ENCODE data around the gene GNB1.

The GNB1 gene

DNA sequence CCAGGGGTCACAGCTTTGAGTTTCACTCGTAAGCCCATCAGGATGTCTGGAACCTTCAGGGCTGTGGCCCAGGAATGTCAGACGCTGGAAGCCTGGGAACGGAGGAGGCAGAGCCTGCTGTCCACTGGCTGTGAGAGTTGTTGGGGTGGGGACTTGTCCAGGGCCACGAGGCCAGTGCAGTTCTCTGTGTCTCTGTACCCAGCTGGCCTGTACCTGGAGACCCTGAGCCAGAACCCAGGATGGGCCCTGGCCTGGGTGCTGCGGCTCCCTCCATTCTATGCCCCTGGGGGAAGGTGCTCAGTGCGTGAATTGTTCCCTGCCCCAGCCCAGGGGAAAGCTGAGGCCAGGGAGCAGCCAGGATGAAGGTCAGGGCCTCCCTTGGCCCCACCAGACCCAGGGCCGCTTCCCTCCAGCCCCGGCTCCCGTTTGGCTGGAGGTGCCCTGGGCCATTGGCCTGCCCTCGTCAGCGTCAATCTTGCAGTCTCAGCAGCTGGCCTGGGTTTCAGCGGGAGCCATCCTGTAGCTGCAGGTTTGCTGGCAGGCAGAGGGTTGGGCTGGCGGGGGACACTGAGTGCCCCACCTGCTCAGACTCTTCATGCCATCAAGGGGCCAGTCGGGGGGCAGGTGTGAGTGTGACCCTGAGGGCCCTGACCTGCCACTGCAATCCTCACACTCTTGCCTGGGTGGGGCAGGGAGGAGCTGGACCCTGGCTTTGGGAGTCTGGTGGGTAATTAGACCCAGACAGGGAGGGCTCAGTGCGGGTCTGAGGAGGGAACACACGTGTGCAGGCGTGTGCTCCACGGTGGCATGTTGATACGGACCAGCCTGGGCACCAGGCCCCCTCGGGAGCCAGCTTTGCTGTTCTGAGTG is 23.4 kb upstream of the GNB1 start:
- no peak for DNase-seq (ENCODE audit: low read depth, low spot score)
- H3K27ac ChIP-seq = no peak overlapping the region
- no peak overlapping the region for H3K9ac ChIP-seq (ENCODE audit: insufficient read length)

DNA sequence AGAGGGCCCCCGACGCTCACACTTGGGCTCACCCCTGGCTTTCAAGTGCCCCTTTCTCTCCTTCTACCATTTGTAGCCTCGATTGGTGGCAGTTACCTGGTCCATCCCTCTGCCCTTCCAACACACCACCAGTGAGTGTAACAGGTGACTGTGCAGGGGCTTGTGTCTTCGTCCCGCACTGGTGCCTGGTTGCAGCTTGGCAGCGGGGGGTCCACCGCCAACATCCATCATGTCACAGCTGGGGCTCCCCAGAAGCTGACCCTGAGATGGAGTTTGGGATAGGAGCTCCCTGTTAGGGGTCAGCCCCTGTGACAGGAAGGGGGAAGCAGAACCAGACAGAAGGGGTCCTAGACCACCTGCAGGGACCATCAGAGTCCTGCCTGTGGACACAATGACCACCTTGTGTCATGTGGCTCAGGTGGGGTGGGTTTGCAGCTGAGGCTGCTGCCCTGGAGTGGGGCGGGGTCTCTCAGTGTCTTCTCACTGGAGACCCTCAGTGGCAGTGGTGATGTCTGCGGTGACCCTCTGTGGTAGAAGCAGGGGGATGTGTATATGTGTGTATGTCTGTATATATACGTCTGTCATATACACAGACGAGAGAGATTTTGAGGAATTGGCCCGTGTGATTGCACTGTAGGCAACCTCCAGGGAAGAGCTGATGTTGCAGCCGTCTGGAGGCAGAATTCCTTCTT is 20.6 kb upstream of the GNB1 start:
- H3K27ac ChIP-seq = no peak overlapping the region
- no peak overlapping the region for H3K4me3 ChIP-seq
- H3K9ac ChIP-seq (ENCODE audit: insufficient read length) = no peak overlapping the region
- TF ChIP-seq EZH2 (IDR thresholded peaks at IDR 0.05) (no peak), FOXP2 (optimal IDR thresholded peaks at IDR 0.05; ENCODE audit: control extremely low read depth, extremely low read length, insufficient read depth) (no peak), POLR2AphosphoS5 (IDR thresholded peaks at IDR 0.05; ENCODE audit: borderline replicate concordance, low read depth, low read length) (no peak)
- no peak for DNase-seq (ENCODE audit: low read depth, low spot score)
- no peaks in the 10 kb centered on the region for H3K36me3 ChIP-seq (ENCODE audit: insufficient read depth, low read length)
- H3K9me3 ChIP-seq (ENCODE audit: low read depth, low read length) = no peaks in the 10 kb centered on the region

More for the DNA sequence above, 23.4 kb upstream of the GNB1 start:
- TF ChIP-seq POLR2AphosphoS5 (IDR thresholded peaks at IDR 0.05; ENCODE audit: borderline replicate concordance, low read depth, low read length) = no peak
- no peak for TF ChIP-seq EZH2 (IDR thresholded peaks at IDR 0.05)
- Histone ChIP-seq H3K4me3 (no peak overlapping the region), H3K36me3 (ENCODE audit: insufficient read depth, low read length) (no peaks in the 10 kb centered on the region), H3K9me3 (ENCODE audit: low read depth, low read length) (no peaks in the 10 kb centered on the region)

DNA sequence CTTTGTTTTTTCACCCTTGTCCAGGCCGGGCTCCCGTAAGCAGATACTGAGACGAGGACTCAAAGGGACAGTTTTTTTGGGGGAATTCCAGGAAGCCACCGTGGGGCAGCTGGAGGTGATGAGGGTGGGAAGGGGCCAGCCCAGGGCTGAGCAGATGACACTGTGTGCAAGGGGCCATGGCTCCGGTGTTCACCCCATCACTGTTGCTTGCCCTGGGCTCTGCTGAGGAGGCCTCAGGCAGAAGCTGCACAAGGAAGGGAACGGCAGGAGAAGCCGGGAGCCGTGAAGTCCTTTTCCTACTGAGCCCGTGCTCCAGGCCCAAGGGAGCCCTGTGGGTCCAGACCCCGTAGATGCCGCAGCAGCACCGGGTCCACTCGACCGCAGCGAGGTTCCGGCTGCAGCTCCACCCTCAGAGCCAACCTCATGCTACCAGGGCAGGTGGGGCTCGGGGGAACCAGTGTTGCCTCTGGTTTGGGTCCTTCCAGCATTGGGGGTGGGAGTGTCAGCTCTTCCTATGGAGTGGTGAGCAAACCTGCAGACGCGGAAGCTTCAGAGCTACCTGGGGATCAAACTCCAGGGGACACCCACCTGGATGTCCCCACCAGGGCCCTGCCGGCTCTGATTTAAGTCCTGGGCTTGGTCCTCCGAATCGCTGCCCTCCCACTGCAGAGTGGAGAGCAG is 19.9 kb upstream of the GNB1 start:
- DNase-seq (ENCODE audit: low read depth, low spot score) = no peak
- H3K36me3 ChIP-seq (ENCODE audit: insufficient read depth, low read length) = no peaks in the 10 kb centered on the region
- H3K4me3 ChIP-seq = no peak overlapping the region
- H3K9me3 ChIP-seq (ENCODE audit: low read depth, low read length) = no peaks in the 10 kb centered on the region
- H3K9ac ChIP-seq (ENCODE audit: insufficient read length) = no peak overlapping the region
- 0 out of 2 replicates have a peak overlapping the region, but pooled peaks have one; percentile 6 for H3K27ac ChIP-seq
- no peak for TF ChIP-seq EZH2 (IDR thresholded peaks at IDR 0.05)
- TF ChIP-seq FOXP2 (optimal IDR thresholded peaks at IDR 0.05; ENCODE audit: control extremely low read depth, extremely low read length, insufficient read depth) = no peak
- TF ChIP-seq POLR2AphosphoS5 (IDR thresholded peaks at IDR 0.05; ENCODE audit: borderline replicate concordance, low read depth, low read length) = no peak

DNA sequence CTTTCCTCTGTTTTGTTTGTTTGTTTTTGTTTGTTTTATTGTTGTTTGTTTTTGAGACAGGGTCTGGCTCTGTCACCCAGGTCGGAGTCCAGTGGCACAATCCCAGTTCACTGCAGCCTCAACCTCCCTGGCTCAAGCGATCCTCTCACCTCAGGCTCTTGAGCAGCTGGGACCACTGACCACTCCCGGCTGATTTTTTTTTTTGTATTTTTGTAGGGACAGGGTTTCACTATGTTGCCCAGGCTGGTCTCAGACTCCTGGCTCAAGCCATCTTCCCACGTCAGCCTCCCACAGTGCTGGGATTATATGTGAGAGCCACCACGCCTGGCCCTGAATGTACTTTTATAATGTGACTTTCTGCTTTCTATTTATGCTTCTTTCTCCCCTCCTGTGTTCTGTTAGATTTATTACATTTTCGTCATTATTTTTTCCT is 19.2 kb upstream of the GNB1 start:
- Histone ChIP-seq H3K27ac (peak overlapping the region; percentile 62; the same call in 1 of the 2 replicates), H3K9me3 (ENCODE audit: low read depth, low read length) (no peaks in the 10 kb centered on the region), H3K36me3 (ENCODE audit: insufficient read depth, low read length) (no peaks in the 10 kb centered on the region), H3K4me3 (no peak overlapping the region), H3K9ac (ENCODE audit: insufficient read length) (no peak overlapping the region)
- TF ChIP-seq FOXP2 (optimal IDR thresholded peaks at IDR 0.05; ENCODE audit: control extremely low read depth, extremely low read length, insufficient read depth) (no peak), POLR2AphosphoS5 (IDR thresholded peaks at IDR 0.05; ENCODE audit: borderline replicate concordance, low read depth, low read length) (no peak), EZH2 (IDR thresholded peaks at IDR 0.05) (no peak)
- no peak for DNase-seq (ENCODE audit: low read depth, low spot score)

DNA sequence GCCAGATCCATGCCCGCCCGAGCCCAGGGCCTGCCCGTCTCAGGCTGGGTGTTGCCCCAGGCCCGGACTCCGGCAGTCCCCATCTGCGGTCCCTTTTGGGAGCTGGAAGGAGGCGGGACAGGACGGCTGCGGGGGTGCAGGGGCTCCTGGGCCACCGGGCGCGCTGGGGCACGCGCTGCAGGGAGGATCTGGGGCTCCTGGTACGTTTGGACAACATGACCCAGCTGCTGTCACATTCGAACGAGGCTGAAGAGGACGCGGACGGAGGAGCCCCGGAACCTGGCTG is 17.6 kb upstream of the GNB1 start:
- TF ChIP-seq EZH2 (IDR thresholded peaks at IDR 0.05) (no peak), POLR2AphosphoS5 (IDR thresholded peaks at IDR 0.05; ENCODE audit: borderline replicate concordance, low read depth, low read length) (no peak), FOXP2 (optimal IDR thresholded peaks at IDR 0.05; ENCODE audit: control extremely low read depth, extremely low read length, insufficient read depth) (no peak)
- DNase-seq (ENCODE audit: low read depth, low spot score) = no peak
- peak overlapping the region; percentile 81 for H3K9ac ChIP-seq (ENCODE audit: insufficient read length)
- H3K36me3 ChIP-seq (ENCODE audit: insufficient read depth, low read length) = no peaks in the 10 kb centered on the region
- H3K9me3 ChIP-seq (ENCODE audit: low read depth, low read length) = no peaks in the 10 kb centered on the region
- H3K27ac ChIP-seq = peak overlapping the region; percentile 52; the same call in 1 of the 2 replicates
- peak overlapping the region; percentile 83 for H3K4me3 ChIP-seq

DNA sequence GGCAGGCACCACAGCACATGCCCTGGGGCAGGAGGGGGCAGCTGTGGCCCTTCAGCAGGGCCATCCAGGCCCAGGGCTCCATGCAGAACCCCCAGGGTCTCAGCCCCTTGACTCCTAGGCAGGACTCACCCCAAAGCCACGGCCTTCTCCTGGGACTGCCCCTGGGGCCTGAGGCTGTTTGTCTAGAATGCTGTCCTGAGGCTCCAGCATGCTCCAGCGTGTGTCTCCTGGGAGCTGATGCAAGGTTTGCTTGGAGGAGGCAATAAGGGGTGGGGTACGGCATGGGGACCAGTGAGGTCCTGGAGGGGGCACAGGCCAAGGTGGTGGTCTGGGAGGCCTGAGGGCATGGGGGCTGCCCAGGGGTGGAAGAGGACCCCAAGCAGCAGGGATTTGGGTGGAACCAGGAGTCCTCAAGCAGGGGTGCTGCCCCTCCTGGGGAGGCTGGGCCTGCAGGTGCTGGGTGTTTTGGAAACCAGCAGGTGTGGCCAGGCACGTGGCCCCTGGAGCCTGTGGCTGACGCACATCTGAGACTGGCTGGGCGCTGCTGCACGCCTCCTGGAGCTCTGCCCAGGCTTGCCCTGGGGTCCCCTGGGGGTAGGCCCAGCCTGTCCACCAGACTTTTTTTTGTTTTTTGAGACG is 16.3 kb upstream of the GNB1 start:
- H3K9ac ChIP-seq (ENCODE audit: insufficient read length) = peak overlapping the region; percentile 39
- peak overlapping the region; percentile 79 for H3K27ac ChIP-seq

DNA sequence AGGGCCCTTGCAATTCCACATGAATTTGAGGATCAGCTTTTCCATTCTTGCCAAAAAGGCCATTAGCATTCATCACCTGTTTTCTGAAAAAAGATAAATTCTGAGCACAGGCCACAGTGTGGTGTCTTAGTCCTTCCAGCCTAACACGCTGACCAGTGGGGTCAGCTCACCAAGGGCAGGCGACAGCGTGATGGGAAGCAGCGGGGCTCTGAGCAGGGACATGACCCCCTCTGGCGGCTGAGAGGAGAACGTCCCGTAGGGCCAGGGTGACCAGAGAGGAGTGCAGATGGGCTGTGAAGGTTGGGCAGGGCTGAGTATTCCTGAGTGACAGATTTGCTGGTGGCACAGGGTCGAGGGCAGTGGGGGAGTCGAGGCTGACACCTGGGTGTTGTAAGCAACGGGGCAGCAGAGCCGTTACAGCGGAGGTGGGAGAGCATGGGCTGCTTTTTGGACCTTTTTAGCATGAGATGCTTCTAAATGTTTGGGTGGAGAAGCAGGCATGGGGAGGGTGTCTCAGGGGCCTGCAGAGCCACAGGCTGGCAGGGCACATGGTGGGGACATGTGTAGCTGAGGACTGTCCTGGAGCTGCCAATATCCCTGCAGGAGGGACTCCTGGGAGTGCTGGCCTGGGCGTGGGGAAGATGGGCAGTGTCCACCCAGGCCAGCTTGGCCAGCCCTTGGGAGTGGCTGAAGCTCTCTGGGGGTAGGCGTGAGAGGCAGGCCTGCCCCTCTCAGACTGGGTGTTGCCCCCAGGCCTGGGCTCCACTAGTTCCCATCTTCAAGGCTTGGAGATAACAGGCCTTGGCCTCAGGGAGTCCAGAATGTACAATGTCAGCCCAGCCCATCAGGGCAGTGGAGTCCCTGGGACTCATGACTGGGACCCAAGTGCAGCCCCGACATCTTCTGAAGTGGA is 15.6 kb upstream of the GNB1 start:
- H3K9me3 ChIP-seq (ENCODE audit: low read depth, low read length) = no peaks in the 10 kb centered on the region
- no peak overlapping the region for H3K4me3 ChIP-seq
- DNase-seq (ENCODE audit: low read depth, low spot score) = no peak
- TF ChIP-seq FOXP2 (optimal IDR thresholded peaks at IDR 0.05; ENCODE audit: control extremely low read depth, extremely low read length, insufficient read depth) (no peak), EZH2 (IDR thresholded peaks at IDR 0.05) (no peak), POLR2AphosphoS5 (IDR thresholded peaks at IDR 0.05; ENCODE audit: borderline replicate concordance, low read depth, low read length) (no peak)
- H3K36me3 ChIP-seq (ENCODE audit: insufficient read depth, low read length) = no peaks in the 10 kb centered on the region
- peak overlapping the region; percentile 79; the same call in 1 of the 2 replicates for H3K27ac ChIP-seq
- H3K9ac ChIP-seq (ENCODE audit: insufficient read length) = peak overlapping the region; percentile 39

More for the DNA sequence above, 16.3 kb upstream of the GNB1 start:
- no peak for TF ChIP-seq POLR2AphosphoS5 (IDR thresholded peaks at IDR 0.05; ENCODE audit: borderline replicate concordance, low read depth, low read length)
- TF ChIP-seq EZH2 (IDR thresholded peaks at IDR 0.05) = no peak
- TF ChIP-seq FOXP2 (optimal IDR thresholded peaks at IDR 0.05; ENCODE audit: control extremely low read depth, extremely low read length, insufficient read depth) = no peak
- H3K9me3 ChIP-seq (ENCODE audit: low read depth, low read length) = no peaks in the 10 kb centered on the region
- no peaks in the 10 kb centered on the region for H3K36me3 ChIP-seq (ENCODE audit: insufficient read depth, low read length)
- no peak for DNase-seq (ENCODE audit: low read depth, low spot score)
- no peak overlapping the region for H3K4me3 ChIP-seq
